HUES64 (cell line): ENCODE results near the gene RPS15.

ENCODE experiments used
- H3K27ac ChIP-seq: 2 replicates; pipeline ENCODE4 v1.7.0; 2013; ENCODE audit warnings: low read depth, low read length, inconsistent platforms
- H3K27me3 ChIP-seq: 2 replicates; pipeline ENCODE4 v1.6.1; 2013; ENCODE audit warnings: mild to moderate bottlenecking, low read length; ENCODE audit not compliant: insufficient read depth
- H3K36me3 ChIP-seq: 2 replicates; pipeline ENCODE4 v1.6.1; 2013; ENCODE audit warnings: mild to moderate bottlenecking, low read length; ENCODE audit not compliant: insufficient read depth
- H3K4me1 ChIP-seq: 2 replicates; pipeline ENCODE4 v1.6.1; 2013; ENCODE audit warnings: mild to moderate bottlenecking, low read length, moderate library complexity; ENCODE audit not compliant: insufficient read depth
- H3K4me3 ChIP-seq: 2 replicates; pipeline ENCODE4 v1.5.1; 2013; ENCODE audit warnings: mild to moderate bottlenecking, low read length, moderate library complexity
- H3K9ac ChIP-seq: 2 replicates; pipeline ENCODE4 v1.6.1; 2013; ENCODE audit warnings: mild to moderate bottlenecking, low read depth, low read length
- H3K9me3 ChIP-seq: 2 replicates; pipeline ENCODE4 v1.6.1; 2013; ENCODE audit warnings: low read depth, low read length; ENCODE audit not compliant: insufficient read depth
- WGBS: fragments of 150-250, 120-280 bp; methylation state at CpG from one replicate; pipeline ENCODE4 v1.1.7; 2013; ENCODE audit warnings: missing lambda C conversion rate; 5-methylcytosine and 5-hydroxymethylcytosine counted together

RPS15 gene

GRCh38 chr19:1422360-1422759, 15.8 kb upstream of the RPS15 start:
- Histone ChIP-seq H3K27me3 (no peaks in the 10 kb centered on the region), H3K9ac (no peak overlapping the region), H3K36me3 (peaks cover 96% of the 10 kb centered on the region), H3K4me3 (no peak overlapping the region), H3K9me3 (no peaks in the 10 kb centered on the region), H3K4me1 (no peaks in the 10 kb centered on the region), H3K27ac (no peak overlapping the region)
- 94% methylated on average over 16 of the region's 16 CpGs for WGBS

GRCh38 chr19:1422943-1423342, 15.3 kb upstream of the RPS15 start:
- no peak overlapping the region for H3K9ac ChIP-seq
- H3K27me3 ChIP-seq = no peaks in the 10 kb centered on the region
- no peaks in the 10 kb centered on the region for H3K9me3 ChIP-seq
- H3K4me3 ChIP-seq = no peak overlapping the region
- no peak overlapping the region for H3K27ac ChIP-seq
- no peaks in the 10 kb centered on the region for H3K4me1 ChIP-seq
- WGBS = 95% methylated on average over 24 of the region's 24 CpGs
- peaks cover 96% of the 10 kb centered on the region for H3K36me3 ChIP-seq

- no peak overlapping the region for H3K9ac ChIP-seq
- 96% methylated on average over 40 of the region's 40 CpGs for WGBS
- H3K36me3 ChIP-seq = peaks cover 96% of the 10 kb centered on the region
- no peak overlapping the region for H3K4me3 ChIP-seq
- H3K9me3 ChIP-seq = no peaks in the 10 kb centered on the region
- H3K27ac ChIP-seq = no peak overlapping the region
- no peaks in the 10 kb centered on the region for H3K27me3 ChIP-seq
- H3K4me1 ChIP-seq = no peaks in the 10 kb centered on the region
Observed at GRCh38 chr19:1423436-1424191, 14.6 kb upstream of the RPS15 start.

- 93% methylated on average over 40 of the region's 42 CpGs for WGBS
- H3K9ac ChIP-seq = no peak overlapping the region
- H3K9me3 ChIP-seq = no peaks in the 10 kb centered on the region
- H3K27ac ChIP-seq = no peak overlapping the region
- peaks cover 96% of the 10 kb centered on the region for H3K36me3 ChIP-seq
- H3K4me1 ChIP-seq = no peaks in the 10 kb centered on the region
- H3K27me3 ChIP-seq = no peaks in the 10 kb centered on the region
- H3K4me3 ChIP-seq = no peak overlapping the region
Observed at GRCh38 chr19:1424192-1424955, 13.8 kb upstream of the RPS15 start.

- WGBS = 95% methylated on average over 33 of the region's 33 CpGs
- no peak overlapping the region for H3K9ac ChIP-seq
- no peak overlapping the region for H3K4me3 ChIP-seq
- no peaks in the 10 kb centered on the region for H3K9me3 ChIP-seq
- H3K27me3 ChIP-seq = no peaks in the 10 kb centered on the region
- H3K27ac ChIP-seq = no peak overlapping the region
- no peaks in the 10 kb centered on the region for H3K4me1 ChIP-seq
- peaks cover 96% of the 10 kb centered on the region for H3K36me3 ChIP-seq
Observed at GRCh38 chr19:1425102-1425837, 12.9 kb upstream of the RPS15 start.

GRCh38 chr19:1425902-1426301, 12.3 kb upstream of the RPS15 start:
- H3K9me3 ChIP-seq = no peaks in the 10 kb centered on the region
- no peak overlapping the region for H3K27ac ChIP-seq
- H3K36me3 ChIP-seq = peaks cover 95% of the 10 kb centered on the region
- whole genome bisulfite sequencing = 92% methylated on average over 14 of the region's 14 CpGs
- no peak overlapping the region for H3K9ac ChIP-seq
- H3K4me1 ChIP-seq = no peaks in the 10 kb centered on the region
- no peak overlapping the region for H3K4me3 ChIP-seq
- H3K27me3 ChIP-seq = no peaks in the 10 kb centered on the region

- Histone ChIP-seq H3K27ac (no peak overlapping the region), H3K27me3 (no peaks in the 10 kb centered on the region), H3K9ac (no peak overlapping the region), H3K9me3 (no peaks in the 10 kb centered on the region), H3K4me1 (no peaks in the 10 kb centered on the region), H3K4me3 (no peak overlapping the region), H3K36me3 (peaks cover 93% of the 10 kb centered on the region)
- 95% methylated on average over 9 of the region's 9 CpGs for WGBS
Observed at GRCh38 chr19:1426736-1427135, 11.5 kb upstream of the RPS15 start.

GRCh38 chr19:1427221-1427920, 10.8 kb upstream of the RPS15 start:
- H3K4me3 ChIP-seq = no peak overlapping the region
- H3K9me3 ChIP-seq = no peaks in the 10 kb centered on the region
- H3K4me1 ChIP-seq = no peaks in the 10 kb centered on the region
- H3K27ac ChIP-seq = no peak overlapping the region
- peaks cover 93% of the 10 kb centered on the region for H3K36me3 ChIP-seq
- H3K27me3 ChIP-seq = no peaks in the 10 kb centered on the region
- 96% methylated on average over 27 of the region's 27 CpGs for WGBS
- H3K9ac ChIP-seq = no peak overlapping the region

- H3K4me1 ChIP-seq = no peaks in the 10 kb centered on the region
- peaks cover 93% of the 10 kb centered on the region for H3K36me3 ChIP-seq
- no peaks in the 10 kb centered on the region for H3K27me3 ChIP-seq
- no peaks in the 10 kb centered on the region for H3K9me3 ChIP-seq
- 96% methylated on average over 41 of the region's 41 CpGs for WGBS
- H3K9ac ChIP-seq = no peak overlapping the region
- no peak overlapping the region for H3K27ac ChIP-seq
- no peak overlapping the region for H3K4me3 ChIP-seq
Observed at GRCh38 chr19:1428738-1429391, 9.3 kb upstream of the RPS15 start.

GRCh38 chr19:1429750-1430149, 8.4 kb upstream of the RPS15 start:
- Histone ChIP-seq H3K9ac (no peak overlapping the region), H3K4me3 (no peak overlapping the region), H3K27ac (no peak overlapping the region), H3K9me3 (no peaks in the 10 kb centered on the region), H3K36me3 (peaks cover 94% of the 10 kb centered on the region), H3K4me1 (no peaks in the 10 kb centered on the region), H3K27me3 (no peaks in the 10 kb centered on the region)
- 95% methylated on average over 14 of the region's 14 CpGs for WGBS
